D341Med (cell line): ENCODE data around the gene H1-8.
A peak's percentile ranks its signal among the peaks of the same experiment; 100 is the strongest.

Source experiments
- DNase-seq: peaks from one replicate; pipeline ENCODE4 v3.0.0; 2012; ENCODE audit warnings: low spot score

The H1-8 gene

DNA sequence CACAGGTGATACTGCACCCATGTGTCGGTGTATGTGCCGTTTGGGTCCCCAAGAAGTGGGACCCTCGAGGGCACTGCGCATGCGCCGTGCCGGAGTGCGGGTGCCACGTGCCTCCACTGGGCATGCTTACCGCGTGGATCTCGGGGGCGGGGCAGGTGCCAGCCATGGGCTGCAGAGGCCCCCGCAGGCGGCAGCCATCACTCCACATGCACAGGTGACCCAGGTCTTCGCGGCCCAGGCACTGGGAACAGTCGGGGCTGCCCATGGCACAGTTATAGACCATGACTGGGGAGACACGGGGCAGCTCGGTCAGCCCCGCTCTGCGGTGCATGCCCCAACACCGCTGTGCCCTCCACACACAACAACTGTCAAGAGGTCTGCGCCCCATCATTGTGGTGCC is 31.2 kb downstream of the H1-8 start:
- no peak for DNase-seq

DNA sequence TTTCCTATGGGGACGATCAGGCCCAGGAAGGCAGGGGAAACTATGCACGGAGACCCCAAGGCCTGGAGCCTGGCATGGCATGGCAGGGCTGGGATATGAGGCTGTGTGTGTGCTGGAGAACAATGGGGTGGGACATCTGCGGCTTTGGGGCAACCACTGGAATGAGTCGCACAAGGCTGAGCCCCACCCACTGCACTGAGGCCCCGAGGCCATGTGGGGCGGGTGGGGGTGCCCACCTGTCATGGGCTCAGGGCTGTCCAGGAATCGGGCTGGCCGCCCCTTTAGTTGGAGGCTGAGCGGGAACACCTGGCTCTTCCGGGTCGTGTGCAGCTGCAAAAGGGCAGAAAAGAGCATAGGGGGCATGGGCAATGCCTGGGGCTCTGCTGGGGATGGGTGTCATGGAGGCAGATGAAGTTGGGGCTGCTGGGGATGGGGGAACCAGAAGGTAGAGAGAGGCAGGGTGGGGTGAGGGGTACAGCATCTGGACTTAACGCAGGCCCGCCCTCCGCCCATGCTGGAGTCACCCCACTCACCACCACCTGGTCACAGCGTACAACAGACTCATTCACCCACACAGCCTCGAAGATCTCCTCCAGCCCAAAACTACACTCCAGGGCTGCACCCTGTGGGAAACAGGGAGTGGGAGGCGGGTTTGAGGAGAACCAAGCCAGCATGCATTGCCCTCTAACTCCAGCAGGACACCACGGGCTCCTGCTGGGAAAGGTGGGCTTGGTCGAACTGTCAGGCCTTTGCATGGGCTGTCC is 32.4 kb downstream of the H1-8 start:
- DNase-seq: no peak

DNA sequence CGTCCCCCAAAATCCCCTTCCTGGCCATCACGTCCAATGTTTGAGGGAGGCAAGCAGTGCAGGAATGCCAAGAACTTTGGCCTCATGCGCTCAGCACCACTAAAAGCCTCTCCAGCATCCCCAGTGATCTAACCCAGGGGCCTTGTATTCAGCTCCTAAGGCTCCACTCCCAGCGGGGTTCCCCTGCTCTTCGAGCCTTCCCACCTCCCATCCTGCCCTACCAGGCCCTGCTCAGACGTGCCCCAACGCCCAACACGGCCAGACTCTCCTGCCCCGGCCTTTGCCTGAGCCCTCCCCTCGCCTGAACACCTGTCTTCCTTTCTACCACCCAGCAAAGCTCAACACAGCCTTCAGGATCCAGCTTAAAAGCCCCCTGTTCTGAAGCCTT is 33.0 kb downstream of the H1-8 start:
- DNase-seq: no peak

GRCh38 chr3:129576514-129577352 is 33.8 kb downstream of the H1-8 start:
- DNase-seq: no peak

DNA sequence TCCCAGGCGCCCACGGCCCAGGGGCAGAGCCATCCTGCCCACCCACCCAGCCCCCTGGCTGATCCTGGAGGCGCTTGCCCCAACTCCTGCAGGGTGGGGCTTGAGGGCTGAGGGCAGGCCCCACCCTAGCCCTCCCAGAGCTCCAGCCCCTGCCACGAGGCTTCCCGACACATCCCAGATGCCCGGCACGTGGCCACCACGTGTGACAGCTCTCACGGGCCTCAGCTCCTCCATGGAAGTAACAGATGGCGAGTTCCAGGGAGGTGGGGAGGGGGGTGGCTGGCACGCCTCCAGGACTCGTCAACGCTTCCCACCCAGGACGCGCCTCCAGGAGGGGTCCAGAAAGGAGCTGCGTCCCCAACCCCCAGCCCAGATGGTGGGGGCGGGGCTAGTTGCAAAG is 34.4 kb downstream of the H1-8 start:
- DNase-seq: peak; percentile 65

DNA sequence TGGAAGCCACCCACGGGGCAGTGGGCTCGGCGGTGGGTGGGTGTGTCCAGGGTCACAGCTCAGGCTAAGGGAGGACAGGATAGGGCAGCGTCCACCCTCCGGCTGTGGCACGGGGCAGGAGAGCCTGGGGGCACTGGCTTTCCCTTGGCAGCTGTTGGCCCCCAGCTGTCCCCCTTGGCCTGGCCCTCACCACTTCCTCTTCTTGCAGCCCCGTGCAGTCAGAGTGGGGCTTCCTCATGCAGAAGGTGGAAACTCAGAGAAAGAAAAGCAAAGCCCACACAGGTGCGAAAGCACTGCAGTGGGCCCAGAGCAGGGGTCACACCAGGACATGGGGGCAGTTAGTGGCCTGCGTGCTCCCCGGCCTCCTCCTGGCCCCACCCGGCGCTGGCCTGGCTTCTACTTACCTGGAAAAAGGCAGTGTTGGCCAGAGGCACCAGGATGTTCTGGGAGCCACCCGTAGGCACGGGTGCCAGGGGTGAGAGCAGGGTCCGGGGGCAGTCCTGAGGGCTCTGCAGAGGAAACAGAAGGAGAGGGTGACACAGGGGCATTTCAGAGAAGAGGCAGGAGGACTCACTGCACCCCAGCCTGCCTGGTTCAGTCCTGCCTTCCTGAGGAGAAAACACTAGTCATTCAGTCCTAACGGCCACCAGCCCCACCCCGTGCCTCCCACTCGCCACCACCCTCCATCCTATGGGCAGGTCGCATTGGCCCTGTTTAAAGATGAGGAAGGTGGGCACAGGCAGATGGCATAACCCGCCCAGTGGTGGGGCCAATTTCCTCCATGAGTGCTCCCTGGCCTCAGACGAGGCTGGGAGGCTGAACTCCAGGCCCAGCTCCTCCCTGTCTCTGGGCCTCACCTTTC is 35.2 kb downstream of the H1-8 start:
- no peak for DNase-seq

GRCh38 chr3:129579991-129580390 is 37.0 kb downstream of the H1-8 start:
- no peak for DNase-seq

- DNase-seq: no peak
These were observed 38.6 kb downstream of the H1-8 start for GRCh38 chr3:129581623-129582022.

DNA sequence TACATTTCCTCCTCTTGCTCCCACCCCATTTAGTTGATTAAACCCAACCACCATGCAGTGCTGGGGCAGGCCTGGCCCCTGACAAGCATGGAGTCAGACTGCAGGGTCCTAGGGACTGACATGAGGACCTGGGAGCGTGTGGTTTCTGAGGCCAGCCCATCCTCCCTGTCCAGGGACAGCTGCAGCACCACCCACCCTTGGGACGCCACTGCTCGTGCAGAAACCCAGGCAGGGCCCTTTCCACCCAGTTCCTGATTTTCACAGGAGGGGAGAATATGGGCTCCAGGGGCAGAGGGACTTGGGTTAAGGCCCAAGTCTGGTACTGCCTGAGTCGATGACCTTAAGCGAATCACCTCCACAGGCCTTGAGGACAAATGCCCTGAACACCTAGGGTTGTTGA is 39.8 kb downstream of the H1-8 start:
- no peak for DNase-seq

DNA sequence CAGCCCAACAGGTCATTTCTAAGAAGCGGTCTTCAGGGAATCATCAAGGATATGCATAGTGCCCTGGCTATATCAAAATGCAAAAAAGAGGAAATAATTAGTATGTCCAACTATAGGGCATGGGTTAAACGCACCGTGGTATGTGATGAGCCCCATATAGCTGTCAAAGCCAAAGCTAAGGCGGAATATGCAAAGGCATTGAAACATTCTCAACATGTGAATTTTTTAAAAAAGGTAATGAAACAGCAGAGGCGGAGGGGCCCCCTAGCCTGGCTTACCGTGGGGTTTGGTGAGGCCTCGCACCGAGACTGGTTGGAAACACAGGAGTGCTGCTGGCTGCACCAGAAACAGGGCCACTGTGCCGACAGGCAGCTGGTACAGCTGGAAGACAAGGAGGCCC is 40.3 kb downstream of the H1-8 start:
- DNase-seq: no peak

GRCh38 chr3:129584631-129585030 is 41.7 kb downstream of the H1-8 start:
- no peak for DNase-seq

- no peak for DNase-seq
These were observed 43.1 kb downstream of the H1-8 start for GRCh38 chr3:129585949-129586657.

GRCh38 chr3:129586746-129587430 is 43.9 kb downstream of the H1-8 start:
- DNase-seq: no peak

GRCh38 chr3:129587566-129588210 is 44.7 kb downstream of the H1-8 start:
- DNase-seq: no peak

GRCh38 chr3:129590215-129590614 is 47.2 kb downstream of the H1-8 start:
- no peak for DNase-seq

GRCh38 chr3:129591932-129592331 is 49.0 kb downstream of the H1-8 start:
- DNase-seq: no peak

DNA sequence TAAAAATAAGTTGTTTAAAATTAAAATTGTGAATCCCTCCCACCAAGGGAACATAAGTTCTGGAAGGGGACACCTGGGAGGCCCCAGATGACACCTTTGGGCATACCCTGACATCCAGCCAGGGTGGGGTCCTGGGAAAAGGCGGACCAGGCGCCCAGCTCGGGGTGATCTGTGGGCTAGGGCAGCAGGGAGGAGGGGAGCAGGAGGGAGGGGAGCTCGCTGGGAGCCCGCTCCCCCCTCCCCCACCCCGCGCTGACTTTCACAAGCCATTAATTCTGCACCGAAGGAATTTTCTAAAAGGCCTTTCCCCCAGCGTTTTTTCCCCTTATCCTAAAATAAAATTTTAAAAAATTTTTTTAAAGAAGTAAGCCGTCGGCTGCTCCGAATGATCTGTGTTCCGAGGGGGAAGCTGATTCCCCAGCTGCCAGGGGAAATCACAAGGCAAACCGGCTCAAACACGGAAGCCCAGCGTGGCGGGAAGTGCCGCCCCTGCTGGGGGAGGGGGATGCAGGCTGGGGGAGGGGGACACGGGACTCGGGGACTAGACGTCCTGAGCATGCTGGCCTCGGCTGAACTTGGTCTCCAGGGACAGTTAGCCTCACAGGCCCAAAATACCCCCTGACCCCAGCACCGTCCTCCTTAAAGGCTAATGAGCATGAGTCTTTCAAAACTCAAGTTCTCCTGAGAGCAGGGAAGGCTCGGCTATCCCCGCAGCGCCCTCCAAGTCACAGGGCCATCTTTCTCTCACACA is 49.6 kb downstream of the H1-8 start:
- DNase-seq: no peak

- DNase-seq: no peak
These were observed 50.2 kb downstream of the H1-8 start for GRCh38 chr3:129593230-129593594.

DNA sequence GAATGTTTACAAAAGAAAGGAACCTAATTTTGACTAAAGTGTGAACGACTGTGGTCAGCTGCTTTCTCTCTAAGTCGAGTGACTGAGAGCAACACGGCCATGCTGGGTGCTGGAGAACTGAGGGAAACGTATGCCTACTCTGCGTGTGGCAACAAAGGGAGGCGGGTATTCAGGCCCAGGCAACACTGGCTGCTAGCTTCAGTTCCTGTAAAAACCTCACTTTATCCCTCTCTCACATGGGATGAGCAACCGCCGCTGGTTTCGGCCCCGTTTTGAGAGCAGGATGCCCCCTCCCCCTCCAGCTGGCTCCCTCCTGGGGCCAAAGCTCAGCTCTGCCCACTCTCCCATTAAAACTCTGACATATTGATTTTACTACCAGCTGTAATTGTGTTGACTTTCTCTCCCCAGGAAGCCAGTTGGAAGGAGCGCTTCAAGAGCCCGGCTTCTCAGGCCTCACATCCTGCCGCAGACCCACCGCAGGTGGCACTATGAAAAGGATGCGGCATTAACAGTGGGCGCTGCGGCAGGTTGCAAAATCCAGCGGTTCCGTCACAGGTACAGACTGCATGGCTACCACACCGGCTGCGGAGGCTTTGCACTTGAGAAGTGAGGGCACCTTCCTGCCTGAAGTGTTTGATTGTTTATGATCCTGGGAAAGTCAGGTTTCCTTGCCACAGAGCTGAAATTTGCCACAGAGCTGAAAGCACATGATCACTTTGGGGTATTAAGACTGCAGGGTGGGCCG is 50.8 kb downstream of the H1-8 start:
- DNase-seq: no peak
